Measurements from ENCODE around the gene DNAH17. TPM values are rescaled to one million over a fixed set of nuclear protein-coding genes. Genes with fewer than 3 reads are reported as not detected.

The DNAH17 gene
- total and polyA plus RNA-seq, 2 experiments from 2014 or later, result 0.64 TPM; not detected in 1

DNA sequence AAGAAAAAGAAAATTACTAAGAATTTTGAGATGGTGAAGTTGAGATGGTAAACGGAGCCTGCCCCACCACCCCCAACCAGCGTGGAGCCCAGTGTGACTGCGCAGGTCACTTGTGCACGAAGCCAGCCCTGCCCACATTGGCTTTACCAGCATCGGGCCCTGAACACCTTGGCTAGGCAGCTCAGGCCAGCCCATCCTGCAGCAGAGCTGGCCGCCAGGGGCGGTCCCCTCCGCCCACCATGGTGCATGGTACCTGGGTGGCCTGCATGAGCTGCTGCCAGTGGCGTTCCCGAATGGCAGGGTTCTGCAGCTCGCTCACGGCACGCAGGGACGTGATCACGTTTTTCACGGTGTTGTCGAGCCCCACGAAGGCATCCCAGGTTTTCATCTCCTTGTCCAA, 62.7 kb downstream of the DNAH17 start:
- Histone ChIP-seq H2AFZ (no peak overlapping the region), H3K27me3 (replicated peaks; ENCODE audit: insufficient read depth) (no peaks in the 10 kb centered on the region), H3F3A (ENCODE audit: insufficient read depth) (no peaks in the 10 kb centered on the region), H3K27ac (no peak overlapping the region), H3K4me1 (ENCODE audit: insufficient read depth) (no peaks in the 10 kb centered on the region), H4K20me1 (ENCODE audit: insufficient read depth) (no peaks in the 10 kb centered on the region), H3K79me2 (ENCODE audit: insufficient read depth) (no peaks in the 10 kb centered on the region), H3K9me3 (ENCODE audit: low read depth) (no peaks in the 10 kb centered on the region), H3K36me3 (ENCODE audit: low read depth) (no peaks in the 10 kb centered on the region), H3K9me2 (ENCODE audit: insufficient read depth) (no peaks in the 10 kb centered on the region), H3K9ac (no peak overlapping the region), H3K4me2 (ENCODE audit: unreplicated experiment) (no peak overlapping the region), H3K4me3 (no peak overlapping the region)
- TF ChIP-seq EZH2phosphoT487 (IDR thresholded peaks at IDR 0.05; ENCODE audit: insufficient read depth, low read depth) (no peak), EZH2 (IDR thresholded peaks at IDR 0.05; ENCODE audit: insufficient read depth, poor library complexity, severe bottlenecking) (no peak)
- no peak for DNase-seq
- WGBS, 2 experiments (ENCODE audit: low coverage in 1 of 2, low lambda C conversion rate in 2 of 2, missing lambda C conversion rate in 2 of 2), result 81 to 83% methylated on average over 16 to 17 of the region's 18 CpGs
- in situ Hi-C loops (cut with MboI), result no loop called here

GRCh38 chr17:78512976-78513375, 64.2 kb downstream of the DNAH17 start:
- H3K36me3 ChIP-seq (ENCODE audit: low read depth), result no peaks in the 10 kb centered on the region
- no peak overlapping the region for H3K4me3 ChIP-seq
- no peaks in the 10 kb centered on the region for H3K79me2 ChIP-seq (ENCODE audit: insufficient read depth)
- no peak for DNase-seq
- TF ChIP-seq EZH2phosphoT487 (IDR thresholded peaks at IDR 0.05; ENCODE audit: insufficient read depth, low read depth), result no peak
- TF ChIP-seq EZH2 (IDR thresholded peaks at IDR 0.05; ENCODE audit: insufficient read depth, poor library complexity, severe bottlenecking), result no peak
- in situ Hi-C loops (cut with MboI), result no loop called here
- H3K9ac ChIP-seq, result no peak overlapping the region
- H4K20me1 ChIP-seq (ENCODE audit: insufficient read depth), result no peaks in the 10 kb centered on the region
- H2AFZ ChIP-seq, result no peak overlapping the region
- no peaks in the 10 kb centered on the region for H3K27me3 ChIP-seq (replicated peaks; ENCODE audit: insufficient read depth)
- H3K4me1 ChIP-seq (ENCODE audit: insufficient read depth), result no peaks in the 10 kb centered on the region
- no peaks in the 10 kb centered on the region for H3F3A ChIP-seq (ENCODE audit: insufficient read depth)
- WGBS, 2 experiments (ENCODE audit: low coverage in 1 of 2, low lambda C conversion rate in 2 of 2, missing lambda C conversion rate in 2 of 2), result 78 to 82% methylated on average over 4 of the region's 4 CpGs
- no peak overlapping the region for H3K27ac ChIP-seq
- no peaks in the 10 kb centered on the region for H3K9me2 ChIP-seq (ENCODE audit: insufficient read depth)
- H3K9me3 ChIP-seq (ENCODE audit: low read depth), result no peaks in the 10 kb centered on the region
- no peak overlapping the region for H3K4me2 ChIP-seq (ENCODE audit: unreplicated experiment)

- no peak overlapping the region for H3K4me3 ChIP-seq
- H3K27me3 ChIP-seq (replicated peaks; ENCODE audit: insufficient read depth), result no peaks in the 10 kb centered on the region
- TF ChIP-seq EZH2 (IDR thresholded peaks at IDR 0.05; ENCODE audit: insufficient read depth, poor library complexity, severe bottlenecking), result no peak
- TF ChIP-seq EZH2phosphoT487 (IDR thresholded peaks at IDR 0.05; ENCODE audit: insufficient read depth, low read depth), result no peak
- no peaks in the 10 kb centered on the region for H3K9me2 ChIP-seq (ENCODE audit: insufficient read depth)
- H3K4me1 ChIP-seq (ENCODE audit: insufficient read depth), result no peaks in the 10 kb centered on the region
- H4K20me1 ChIP-seq (ENCODE audit: insufficient read depth), result no peaks in the 10 kb centered on the region
- no peaks in the 10 kb centered on the region for H3F3A ChIP-seq (ENCODE audit: insufficient read depth)
- H3K9me3 ChIP-seq (ENCODE audit: low read depth), result no peaks in the 10 kb centered on the region
- H3K27ac ChIP-seq, result no peak overlapping the region
- H3K79me2 ChIP-seq (ENCODE audit: insufficient read depth), result no peaks in the 10 kb centered on the region
- no peak overlapping the region for H3K4me2 ChIP-seq (ENCODE audit: unreplicated experiment)
- no peak for DNase-seq
- no peak overlapping the region for H3K9ac ChIP-seq
- in situ Hi-C loops (cut with MboI), result no loop called here
- 66 to 69% methylated on average over 28 of the region's 28 CpGs for WGBS, 2 experiments (ENCODE audit: low coverage in 1 of 2, low lambda C conversion rate in 2 of 2, missing lambda C conversion rate in 2 of 2)
- no peaks in the 10 kb centered on the region for H3K36me3 ChIP-seq (ENCODE audit: low read depth)
- H2AFZ ChIP-seq, result no peak overlapping the region
Measured at GRCh38 chr17:78510141-78511075, 66.8 kb downstream of the DNAH17 start.

DNA sequence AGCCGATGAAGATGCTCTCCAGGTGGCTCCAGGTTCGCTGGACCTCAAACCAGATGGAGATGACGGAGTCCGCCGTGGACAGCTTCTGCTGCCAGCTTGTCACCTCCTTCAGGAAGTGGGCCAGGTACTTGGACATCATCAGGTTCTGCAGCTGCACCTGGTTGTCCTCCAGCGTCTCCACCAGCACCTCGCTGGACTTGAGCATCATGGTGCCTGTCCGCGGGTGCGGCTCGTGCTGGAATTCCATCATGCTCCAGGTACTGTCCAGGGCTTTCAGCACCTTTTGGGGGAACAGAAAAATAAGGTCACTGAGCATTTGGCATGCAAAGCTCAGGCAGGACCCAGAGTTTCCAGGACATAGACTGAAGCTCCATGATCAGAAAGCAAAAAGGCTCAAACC, 69.7 kb downstream of the DNAH17 start:
- TF ChIP-seq EZH2 (IDR thresholded peaks at IDR 0.05; ENCODE audit: insufficient read depth, poor library complexity, severe bottlenecking) (no peak), EZH2phosphoT487 (IDR thresholded peaks at IDR 0.05; ENCODE audit: insufficient read depth, low read depth) (no peak)
- no peak for DNase-seq
- Histone ChIP-seq H3K4me1 (ENCODE audit: insufficient read depth) (no peaks in the 10 kb centered on the region), H2AFZ (no peak overlapping the region), H3K27ac (no peak overlapping the region), H3K4me2 (ENCODE audit: unreplicated experiment) (no peak overlapping the region), H3K9me3 (ENCODE audit: low read depth) (no peaks in the 10 kb centered on the region), H3K36me3 (ENCODE audit: low read depth) (no peaks in the 10 kb centered on the region), H3K9me2 (ENCODE audit: insufficient read depth) (no peaks in the 10 kb centered on the region), H3F3A (ENCODE audit: insufficient read depth) (no peaks in the 10 kb centered on the region), H3K9ac (no peak overlapping the region), H3K4me3 (no peak overlapping the region), H3K79me2 (ENCODE audit: insufficient read depth) (no peaks in the 10 kb centered on the region), H3K27me3 (replicated peaks; ENCODE audit: insufficient read depth) (no peaks in the 10 kb centered on the region), H4K20me1 (ENCODE audit: insufficient read depth) (no peaks in the 10 kb centered on the region)
- WGBS, 2 experiments (ENCODE audit: low coverage in 1 of 2, low lambda C conversion rate in 2 of 2, missing lambda C conversion rate in 2 of 2), result 96% methylated on average over 11 of the region's 11 CpGs
- in situ Hi-C loops (cut with MboI), result loop anchor here (10.0 kb wide), 1 partner anchor 197 kb away; no protein-coding TSS in a partner anchor
